HG03354 (cell line): ENCODE results near the gene SOS2.
"Not testable (repeated sequence)": the region's sequence is repeated elsewhere in the genome, so short reads cannot be mapped to it uniquely, and the experiment has no call there.

Experiments
- ATAC-seq: cut with Tn5 transposase; IDR thresholded peaks from one replicate; pipeline ENCODE4 v1.9.1; 2021; ENCODE audit warnings: mild to moderate bottlenecking; ENCODE audit not compliant: unreplicated experiment, poor library complexity, severe bottlenecking

The SOS2 gene

GRCh38 chr14:50229681-50230080 is 1.7 kb downstream of the SOS2 start:
- ATAC-seq, result no peak

- ATAC-seq, result no peak
Measured at GRCh38 chr14:50228313-50228712, 3.1 kb downstream of the SOS2 start.

- no peak for ATAC-seq
Measured at GRCh38 chr14:50225974-50226297, 5.4 kb downstream of the SOS2 start.

GRCh38 chr14:50225067-50225973 is 6.1 kb downstream of the SOS2 start:
- ATAC-seq, result no peak

GRCh38 chr14:50222055-50222613 is 9.2 kb downstream of the SOS2 start:
- ATAC-seq, result no peak

GRCh38 chr14:50218501-50218900 is 12.9 kb downstream of the SOS2 start:
- ATAC-seq, result no peak

- no peak for ATAC-seq
Measured at GRCh38 chr14:50215416-50215815, 16.0 kb downstream of the SOS2 start.

- no peak for ATAC-seq
Measured at GRCh38 chr14:50213795-50214194, 17.6 kb downstream of the SOS2 start.

GRCh38 chr14:50212726-50213125 is 18.7 kb downstream of the SOS2 start:
- no peak for ATAC-seq

GRCh38 chr14:50210074-50210473 is 21.3 kb downstream of the SOS2 start:
- ATAC-seq, result no peak

GRCh38 chr14:50198499-50198898 is 32.9 kb downstream of the SOS2 start:
- no peak for ATAC-seq

GRCh38 chr14:50191499-50191898 is 39.9 kb downstream of the SOS2 start:
- ATAC-seq, result no peak

- ATAC-seq, result no peak
Measured at GRCh38 chr14:50186107-50186506, 45.3 kb downstream of the SOS2 start.

GRCh38 chr14:50173891-50174290 is 57.5 kb downstream of the SOS2 start:
- ATAC-seq, result no peak

GRCh38 chr14:50171895-50172294 is 59.5 kb downstream of the SOS2 start:
- no peak for ATAC-seq

- not testable (repeated sequence) for ATAC-seq
Measured at GRCh38 chr14:50167381-50167780, 64.0 kb downstream of the SOS2 start.

GRCh38 chr14:50156111-50156510 is 75.3 kb downstream of the SOS2 start:
- ATAC-seq, result no peak

- no peak for ATAC-seq
Measured at GRCh38 chr14:50148799-50149198, 82.6 kb downstream of the SOS2 start.

GRCh38 chr14:50139192-50139591 is 92.2 kb downstream of the SOS2 start:
- ATAC-seq, result no peak

- ATAC-seq, result no peak
Measured at GRCh38 chr14:50127802-50128201, 103.6 kb downstream of the SOS2 start.

GRCh38 chr14:50123062-50123461 is 108.3 kb downstream of the SOS2 start:
- no peak for ATAC-seq
